ENCODE results near the gene SERPINE1.

GRCh38 chr7:101116898-101117297 lies 10.0 kb upstream of the SERPINE1 start:
- TF ChIP-seq CTCF (conservative IDR thresholded peaks at IDR 0.05 in 1 of 2, IDR thresholded peaks at IDR 0.05 in 1 of 2; ENCODE audit: extremely low read depth in 1 of 2, insufficient read depth in 1 of 2, low read depth in 1 of 2, low read length in 2 of 2) (no peak), EZH2 (IDR thresholded peaks at IDR 0.05; ENCODE audit: borderline replicate concordance, low read length) (no peak)
